Non-pigmented ciliary epithelial cell (primary cell): ENCODE measurements around the gene SPACA1.
"Not testable (repeated sequence)": the region's sequence is repeated elsewhere in the genome, so short reads cannot be mapped to it uniquely, and the experiment has no call there.

ENCODE experiments used
- DNase-seq: peaks from one replicate; pipeline ENCODE4 v3.0.0-alpha.2; 2010; ENCODE audit warnings: low read depth

SPACA1 gene

DNA sequence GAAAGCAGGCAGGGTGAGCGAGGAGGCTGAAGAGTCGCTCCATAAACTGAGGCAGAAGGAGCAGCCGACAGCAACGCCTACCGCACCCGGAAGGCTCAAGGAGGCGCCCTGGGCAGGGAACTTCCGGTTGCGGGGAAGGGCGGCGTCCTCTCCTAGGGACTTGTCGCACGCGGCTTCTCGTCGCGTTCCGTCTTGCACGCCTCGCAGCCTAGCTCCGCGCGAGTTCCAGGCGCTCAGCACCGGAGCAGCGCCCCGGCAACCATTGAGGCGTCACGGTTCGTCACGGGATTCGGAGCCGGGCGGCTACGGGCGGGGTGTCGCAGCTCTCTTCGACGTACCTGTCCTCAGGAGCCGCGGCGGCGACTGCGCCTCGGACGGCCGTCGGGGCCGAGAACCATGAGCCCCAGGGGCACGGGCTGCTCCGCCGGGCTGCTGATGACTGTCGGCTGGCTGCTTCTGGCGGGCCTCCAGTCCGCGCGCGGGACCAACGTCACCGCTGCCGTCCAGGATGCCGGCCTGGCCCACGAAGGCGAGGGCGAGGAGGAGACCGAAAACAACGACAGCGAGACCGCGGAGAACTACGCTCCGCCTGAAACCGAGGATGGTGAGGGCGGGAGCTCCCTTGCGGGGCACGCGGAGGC is at the start of gene SPACA1:
Gene SPACA1, plus strand, starts transcription at position 332 of the 641 bp plus-strand sequence. Its CDS starts 65 bp downstream, at position 397.
- no peak for DNase-seq

DNA sequence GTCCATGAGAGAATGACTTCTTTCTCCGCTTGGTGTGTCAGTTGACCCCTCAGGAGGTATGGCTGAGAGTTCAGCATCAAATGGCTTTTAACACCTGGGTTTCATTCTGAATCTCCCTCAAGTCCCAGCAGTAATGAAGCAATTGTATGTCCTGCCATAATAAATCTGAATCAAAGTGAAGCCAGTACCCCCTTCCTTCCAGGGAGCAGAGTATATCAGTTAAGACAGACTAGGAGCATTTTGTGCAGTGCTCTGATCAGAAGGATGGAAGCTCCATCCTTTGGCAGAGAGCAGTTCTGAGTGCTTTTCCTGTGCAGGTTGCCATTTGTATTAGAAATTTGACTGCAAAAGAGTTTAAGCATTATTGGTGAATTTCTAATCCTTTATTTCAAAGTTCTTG is 46.9 kb upstream of the SPACA1 start:
- DNase-seq, result no peak

- not testable (repeated sequence) for DNase-seq
Observed at GRCh38 chr6:88001279-88001678, 46.4 kb upstream of the SPACA1 start.

DNA sequence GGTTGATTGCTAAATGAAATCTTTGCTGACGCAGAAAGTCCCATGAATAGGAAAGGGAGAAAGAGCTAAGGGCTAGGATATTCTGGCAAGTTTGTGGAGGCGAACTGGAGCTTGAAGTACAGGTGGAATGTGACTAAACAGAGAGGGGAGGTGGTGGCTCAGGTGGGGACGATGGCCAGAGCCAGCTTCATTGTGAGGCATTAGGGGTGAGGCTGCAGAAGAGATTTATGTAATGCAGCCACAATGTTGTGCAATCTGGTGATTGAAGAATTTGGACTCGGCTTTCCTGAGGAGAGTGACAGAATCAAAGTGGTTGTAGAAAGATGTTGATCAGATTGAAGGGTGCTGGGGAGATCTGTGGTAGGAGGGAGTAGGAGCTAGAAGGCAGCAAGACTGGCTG is 42.9 kb upstream of the SPACA1 start:
- no peak for DNase-seq

DNA sequence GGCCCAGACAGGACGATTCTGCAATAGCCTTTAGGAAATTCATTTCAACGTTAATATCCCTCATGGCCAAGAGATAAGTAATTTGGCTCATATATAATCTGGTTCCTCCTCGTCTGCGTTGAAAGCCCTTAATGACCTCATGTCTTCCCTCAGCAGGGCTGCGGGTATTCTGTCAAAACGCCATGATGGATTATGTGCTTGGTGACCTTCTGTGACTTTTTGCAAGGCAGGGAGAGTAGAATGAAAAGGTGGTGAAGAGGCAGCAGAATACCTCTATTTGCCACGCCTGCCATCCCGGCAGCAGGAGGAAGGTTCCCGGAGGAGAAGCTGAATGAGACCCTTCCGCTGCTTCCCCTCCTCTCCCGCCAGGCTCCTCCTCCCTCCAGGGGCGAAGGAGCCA is 41.1 kb upstream of the SPACA1 start:
- DNase-seq, result no peak

DNA sequence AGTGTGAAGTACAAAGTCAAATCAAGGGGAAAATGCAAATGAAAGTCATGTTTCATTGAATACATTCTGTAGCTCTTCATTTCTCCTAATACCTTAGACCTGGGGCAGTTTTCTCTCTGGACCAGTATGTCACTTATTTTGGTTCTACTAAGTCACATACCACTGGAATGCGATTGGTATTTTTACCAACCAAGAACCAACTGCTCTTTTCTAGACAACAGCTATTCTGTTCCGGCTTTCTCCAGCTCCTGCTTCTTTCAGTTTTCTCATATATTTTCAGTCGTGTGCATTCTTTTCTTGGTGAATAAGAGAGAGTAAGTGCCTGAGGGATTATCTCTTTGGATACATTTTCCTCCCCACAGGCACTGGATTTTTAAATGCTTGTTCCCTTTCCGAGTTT is 39.2 kb upstream of the SPACA1 start:
- no peak for DNase-seq

DNA sequence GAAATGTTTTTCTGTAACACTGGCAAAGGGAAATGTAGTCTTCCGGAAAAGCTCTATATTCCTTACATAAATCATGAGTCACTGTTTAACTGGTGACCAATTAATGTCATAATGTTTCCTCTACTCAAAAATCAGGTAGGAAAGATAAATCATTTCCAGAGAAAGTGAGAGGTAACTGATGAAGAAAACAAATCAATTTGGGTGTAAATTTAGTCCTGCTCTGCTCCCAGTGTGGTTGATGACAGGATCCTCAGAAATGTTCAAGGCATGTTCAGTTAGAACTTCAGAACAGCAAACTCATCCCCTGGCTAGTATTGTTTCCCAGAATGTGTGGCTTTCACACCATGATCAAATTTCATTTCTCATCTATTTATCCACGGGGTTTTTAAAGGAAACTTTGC is 38.8 kb upstream of the SPACA1 start:
- no peak for DNase-seq

DNA sequence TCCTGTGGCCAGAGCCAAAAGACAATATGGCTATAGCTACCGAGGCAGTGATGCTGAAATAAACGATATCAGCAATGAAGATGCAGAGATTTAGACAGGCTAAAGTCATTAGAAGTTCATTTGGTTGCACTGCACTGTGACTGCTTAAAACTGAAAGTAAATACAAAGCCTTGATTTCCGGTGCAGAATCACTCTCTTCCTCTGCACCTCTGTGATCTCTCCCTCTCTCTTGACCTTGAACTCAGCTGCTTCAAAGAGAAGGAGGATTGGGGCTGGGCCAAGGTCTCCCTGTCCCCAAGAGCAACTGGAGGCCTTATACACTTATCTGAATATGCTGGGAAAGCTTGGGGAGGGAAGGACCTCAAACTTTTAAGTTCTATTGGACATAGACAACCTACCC is 34.6 kb upstream of the SPACA1 start:
- DNase-seq, result no peak

DNA sequence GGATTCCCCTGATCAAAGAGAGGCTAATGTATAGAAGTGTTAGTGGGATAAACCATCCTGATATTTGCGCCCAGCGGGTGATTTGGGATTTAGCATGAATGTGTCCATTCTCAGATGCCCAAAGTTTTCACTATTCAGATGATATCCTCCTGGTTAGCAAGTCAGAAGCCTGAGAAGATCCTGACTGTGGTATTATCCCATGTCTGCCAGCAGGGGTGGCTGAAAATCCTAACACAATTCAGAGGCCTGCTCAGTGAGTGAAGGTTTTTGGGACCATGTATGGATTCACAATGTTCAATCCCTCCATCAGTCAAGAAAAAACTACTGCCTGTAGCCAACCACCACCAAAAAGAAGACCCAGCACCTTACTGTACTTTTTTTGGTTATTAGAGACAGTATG is 34.1 kb upstream of the SPACA1 start:
- no peak for DNase-seq

- no peak for DNase-seq
Observed at GRCh38 chr6:88020439-88020838, 27.2 kb upstream of the SPACA1 start.

DNA sequence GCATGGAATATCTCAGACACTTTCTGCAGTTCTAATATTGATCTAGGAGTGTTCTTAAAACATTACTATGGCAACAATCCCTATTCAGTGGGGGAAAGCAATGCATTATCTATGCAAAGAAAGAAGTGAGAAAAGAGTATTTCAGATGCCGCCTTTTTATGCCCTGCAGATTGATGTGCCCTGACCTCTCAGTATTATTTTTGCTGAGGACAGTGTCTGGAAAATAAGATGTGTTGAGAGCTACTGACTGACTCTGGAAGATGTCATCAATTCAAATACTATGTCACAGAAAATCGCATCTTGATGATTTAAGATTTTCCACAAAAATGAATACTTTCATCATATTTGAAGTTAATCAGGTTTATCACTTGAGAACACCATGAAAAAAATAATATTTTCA is 22.9 kb upstream of the SPACA1 start:
- no peak for DNase-seq

DNA sequence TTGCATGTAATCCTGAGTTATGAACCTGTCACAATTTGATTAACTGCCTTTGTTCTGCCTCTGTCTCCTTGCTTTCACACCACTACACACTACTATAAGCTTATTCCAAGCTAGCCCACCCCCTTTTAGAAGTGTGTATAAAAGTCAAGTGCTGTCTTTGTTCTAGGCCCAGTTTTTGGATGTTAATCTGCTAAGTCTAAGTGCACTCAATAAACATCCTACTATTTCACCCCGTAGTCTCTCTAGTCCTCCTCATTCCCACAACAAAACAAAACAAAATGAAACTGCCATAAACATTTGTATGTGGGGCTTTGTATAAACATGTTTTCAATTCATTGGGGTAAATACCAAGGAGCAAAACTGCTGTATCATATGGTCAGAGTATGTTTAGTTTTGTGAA is 16.1 kb upstream of the SPACA1 start:
- no peak for DNase-seq

DNA sequence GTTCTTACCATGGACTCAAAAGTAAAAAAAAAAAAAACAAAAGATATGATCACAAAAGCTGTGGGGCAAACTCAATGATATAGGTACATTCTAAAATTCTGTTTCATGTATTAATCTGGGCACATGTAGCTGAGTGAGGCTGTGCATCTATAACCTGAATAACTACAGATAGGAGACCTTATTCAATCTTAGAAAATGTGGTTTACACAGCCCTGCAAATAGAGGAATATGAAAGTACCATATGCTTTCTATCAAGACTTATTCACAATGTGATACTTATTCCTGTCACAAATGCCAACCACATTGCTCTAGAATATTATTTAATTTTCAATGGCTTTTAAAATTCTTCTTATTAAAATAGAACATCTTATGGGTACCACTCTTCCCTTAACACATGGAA is 3.1 kb upstream of the SPACA1 start:
- no peak for DNase-seq

- no peak for DNase-seq
Observed at GRCh38 chr6:88045521-88046136, 2.0 kb upstream of the SPACA1 start.

- DNase-seq, result no peak
Observed at GRCh38 chr6:88048578-88048977, 937 bp downstream of the SPACA1 start.

GRCh38 chr6:88050140-88050818 is 2.6 kb downstream of the SPACA1 start:
- no peak for DNase-seq

GRCh38 chr6:88059191-88059590 is 11.6 kb downstream of the SPACA1 start:
- DNase-seq, result no peak

DNA sequence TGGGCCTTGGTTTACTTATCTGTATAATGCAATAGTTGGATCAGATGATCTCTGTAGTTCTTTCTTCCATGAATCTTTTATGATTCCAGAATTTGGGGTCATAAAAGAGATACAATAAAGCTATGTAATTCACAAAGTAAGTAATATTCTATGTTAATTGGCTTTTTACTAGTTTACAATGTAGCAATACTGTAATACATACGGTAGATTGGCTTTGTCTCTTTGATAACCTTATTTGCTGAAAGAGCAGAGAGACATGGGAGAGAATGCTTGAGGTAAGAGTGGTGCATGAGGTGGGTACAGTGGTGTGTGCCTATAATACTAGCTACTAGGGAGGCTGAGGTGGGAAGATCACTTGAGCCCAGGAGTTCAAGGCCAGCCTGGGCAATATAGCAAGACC is 14.7 kb downstream of the SPACA1 start:
- DNase-seq, result no peak

DNA sequence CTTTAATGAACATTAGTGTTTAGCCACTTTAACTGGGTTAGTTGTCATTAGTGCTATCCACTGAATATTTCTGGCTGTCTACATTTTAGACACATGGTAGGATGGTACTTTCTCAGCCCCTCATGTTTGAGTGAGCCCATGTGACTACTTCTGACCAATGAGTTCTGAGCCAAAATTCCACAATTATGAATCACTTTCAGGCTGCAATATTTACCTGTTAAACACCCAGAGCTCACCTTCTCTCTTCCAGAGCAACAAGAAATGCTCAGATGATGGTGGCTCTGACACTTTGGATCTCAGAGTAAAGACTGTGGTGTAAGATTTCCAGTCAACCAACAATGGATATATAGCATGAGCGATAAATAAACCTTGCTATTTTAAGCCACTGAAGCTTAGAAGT is 24.8 kb downstream of the SPACA1 start:
- no peak for DNase-seq

- no peak for DNase-seq
Observed at GRCh38 chr6:88074791-88075190, 27.1 kb downstream of the SPACA1 start.

DNA sequence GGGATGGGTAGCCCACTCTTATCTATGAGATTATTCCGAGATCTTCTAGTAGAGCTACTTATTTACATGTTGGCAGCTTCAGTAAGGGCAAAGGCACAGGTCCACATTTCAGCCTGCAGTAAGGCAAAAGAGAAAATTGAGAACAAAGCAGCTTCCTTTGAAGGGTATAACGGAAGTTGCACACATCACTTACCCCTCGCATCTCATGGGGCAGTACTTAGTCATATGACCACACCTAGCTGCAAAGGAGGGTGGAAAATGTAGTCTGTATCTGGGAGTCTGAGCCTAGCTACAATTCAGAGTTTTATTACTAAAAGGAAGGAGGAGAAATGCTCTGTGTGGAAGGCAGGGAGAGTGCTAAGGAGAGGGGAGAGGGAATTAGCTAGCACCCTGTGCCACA is 29.7 kb downstream of the SPACA1 start:
- no peak for DNase-seq

GRCh38 chr6:88086792-88087191 is 39.2 kb downstream of the SPACA1 start:
- no peak for DNase-seq

DNA sequence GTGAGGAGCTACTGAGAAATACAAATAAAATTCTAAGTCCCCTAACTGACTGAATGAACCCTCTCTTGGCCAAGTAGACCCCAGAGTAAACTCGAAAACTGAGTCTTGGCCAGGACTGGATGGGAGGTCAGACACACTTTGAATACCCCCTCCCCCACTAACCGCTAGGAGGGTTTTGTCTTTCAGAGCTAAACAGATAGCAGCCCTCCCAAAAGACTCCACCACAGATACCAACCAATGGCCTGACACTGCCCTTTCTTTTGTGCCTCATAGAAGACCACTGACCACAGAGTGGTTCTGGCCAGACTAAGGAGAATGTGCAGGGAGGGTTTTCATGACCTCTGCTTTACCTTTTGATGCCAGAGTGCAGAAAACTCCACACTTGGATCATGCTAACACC is 42.1 kb downstream of the SPACA1 start:
- DNase-seq, result no peak
